CD4-positive, alpha-beta T cell (primary cell): ENCODE measurements around the gene SORBS1. TPM values are rescaled to one million over a fixed set of nuclear protein-coding genes. Genes with fewer than 3 reads are reported as not detected.

Experiments used
- ATAC-seq: fragments of 200-7000 bp; cut with Tn5 transposase; one replicate; pipeline ENCODE4 v1.10.0; 2022; ENCODE audit warnings: mild to moderate bottlenecking; ENCODE audit not compliant: poor library complexity
- CTCF ChIA-PET: fragments of 350-600 bp; sonication (Branson Sonifier 250); formaldehyde crosslinking; loops from one replicate; lab custom pipeline; 2021; ENCODE audit warnings: antibody characterized with exemption, inconsistent platforms; lab: Charles Lee
- POLR2A ChIA-PET: fragments of 350-600 bp; sonication (Branson Sonifier 250); formaldehyde crosslinking; loops from one replicate; lab custom pipeline; 2021; ENCODE audit warnings: antibody characterized with exemption, inconsistent platforms; lab: Charles Lee
- DNase-seq, 14 experiments: peaks; one replicate each; pipeline ENCODE4 v3.0.0-alpha.2; 2013 to 2020; ENCODE audit warnings: mixed read lengths in 2 of 14
- H3K27ac ChIP-seq, 2 donors: one replicate each; pipeline versions ENCODE4 v1.5.1 to v1.7.0; 2013; ENCODE audit warnings: low read length in 2 of 2, low read depth in 1 of 2, mild to moderate bottlenecking in 1 of 2
- H3K27me3 ChIP-seq, 2 experiments: 1 replicate in 1 of 2; 2 replicates in 1 of 2; pipeline versions ENCODE4 v1.6.1 to v1.7.0; 2013; ENCODE audit warnings: low read length in 2 of 2, control low read depth in 1 of 2, mild to moderate bottlenecking in 1 of 2, moderate library complexity in 1 of 2; ENCODE audit not compliant: insufficient read depth in 2 of 2, control insufficient read depth in 1 of 2
- H3K36me3 ChIP-seq: one replicate; pipeline ENCODE4 v1.6.1; 2013; ENCODE audit warnings: low read length, control low read depth; ENCODE audit not compliant: insufficient read depth
- H3K4me1 ChIP-seq: one replicate; pipeline ENCODE4 v1.6.1; 2013; ENCODE audit warnings: low read length, control low read depth; ENCODE audit not compliant: insufficient read depth
- H3K4me3 ChIP-seq: one replicate; pipeline ENCODE4 v1.5.1; 2013; ENCODE audit warnings: mild to moderate bottlenecking, low read length, moderate library complexity
- H3K9me3 ChIP-seq, 2 experiments: 1 replicate in 1 of 2; 2 replicates in 1 of 2; pipeline versions ENCODE4 v1.6.1 to v1.7.0; 2013; ENCODE audit warnings: low read length in 2 of 2, mild to moderate bottlenecking in 2 of 2, control low read depth in 1 of 2, moderate library complexity in 1 of 2; ENCODE audit not compliant: control insufficient read depth in 1 of 2, insufficient read depth in 1 of 2
- H3K27ac Mint-ChIP-seq: one replicate; pipeline ENCODE4 v1.8.0; 2020; ENCODE audit warnings: mixed read lengths
- H3K27me3 Mint-ChIP-seq: one replicate; pipeline ENCODE4 v1.8.0; 2021; ENCODE audit warnings: mixed read lengths
- H3K36me3 Mint-ChIP-seq: one replicate; pipeline ENCODE4 v1.8.0; 2021; ENCODE audit warnings: low read depth, mixed read lengths
- H3K4me1 Mint-ChIP-seq: one replicate; pipeline ENCODE4 v1.8.0; 2021; ENCODE audit warnings: low read depth, mixed read lengths
- H3K4me3 Mint-ChIP-seq: one replicate; pipeline ENCODE4 v1.8.0; 2020; ENCODE audit warnings: mild to moderate bottlenecking, mixed read lengths
- H3K9me3 Mint-ChIP-seq: one replicate; pipeline ENCODE4 v1.8.0; 2020; ENCODE audit warnings: mixed read lengths
- CTCF ChIP-seq: fragments of 200-600 bp; IDR thresholded peaks from one replicate; pipeline ENCODE4 v1.8.0; 2022; ENCODE audit warnings: antibody characterized with exemption, mild to moderate bottlenecking
- intact Hi-C, 2 experiments: fragments of 100-400 bp; cut with DNase I in 1 of 2; cut with micrococcal nuclease in 1 of 2; formaldehyde crosslinking; loops; one replicate each; pipeline versions ENCODE4 v1.15.1 to v1.9.0; 2023 to 2025; cut with DNase I, micrococcal nuclease
- total RNA-seq, 174 experiments: library from RNA in 2 of 174; stranded (reverse) in 2 of 174; gene quantifications; one replicate each; pipeline ENCODE4 v1.2.3 and lab custom pipeline; 2021 to 2026

The SORBS1 gene
- total RNA-seq, 2 experiments from 2014 or later, result 1.4 to 1.8 TPM

GRCh38 chr10:95547791-95548435, 13.3 kb downstream of the SORBS1 start:
- Mint-ChIP-seq H3K36me3 (no peaks in the 10 kb centered on the region), H3K4me3 (no peak overlapping the region), H3K27me3 (peaks cover 22% of the 10 kb centered on the region), H3K4me1 (no peaks in the 10 kb centered on the region), H3K27ac (no peak overlapping the region), H3K9me3 (peaks cover 2% of the 10 kb centered on the region)
- DNase-seq (no peak), ATAC-seq (no peak)
- Histone ChIP-seq H3K27me3 (peaks cover 0 to 4% of the 10 kb centered on the region in 2 experiments), H3K4me1 (no peaks in the 10 kb centered on the region), H3K9me3 (no peaks in the 10 kb centered on the region), H3K27ac (no peak overlapping the region), H3K36me3 (no peaks in the 10 kb centered on the region), H3K4me3 (no peak overlapping the region)
- intact Hi-C loops, result no loop called here
- CTCF ChIA-PET, result no interaction called here
- POLR2A ChIA-PET, result interaction anchor here (0.6 kb wide), 1 partner anchor 1297 kb away, joined by 3 read pairs; no protein-coding TSS in a partner anchor
- TF ChIP-seq CTCF, result no peak

- Histone ChIP-seq H3K9me3 (no peaks in the 10 kb centered on the region), H3K27me3 (peaks cover 0 to 4% of the 10 kb centered on the region in 2 experiments), H3K4me3 (no peak overlapping the region), H3K36me3 (no peaks in the 10 kb centered on the region), H3K4me1 (no peaks in the 10 kb centered on the region), H3K27ac (no peak overlapping the region)
- no peaks in the 10 kb centered on the region for H3K4me1 Mint-ChIP-seq
- ATAC-seq (no peak), DNase-seq (no peak)
- H3K27ac Mint-ChIP-seq, result no peak overlapping the region
- CTCF ChIA-PET, result no interaction called here
- intact Hi-C loops, result no loop called here
- TF ChIP-seq CTCF, result no peak
- POLR2A ChIA-PET, result interaction anchor here (0.6 kb wide), 1 partner anchor 1298 kb away, joined by 3 read pairs; no protein-coding TSS in a partner anchor
- H3K4me3 Mint-ChIP-seq, result no peak overlapping the region
- no peaks in the 10 kb centered on the region for H3K9me3 Mint-ChIP-seq
- no peaks in the 10 kb centered on the region for H3K36me3 Mint-ChIP-seq
- peaks cover 22% of the 10 kb centered on the region for H3K27me3 Mint-ChIP-seq
Observed at GRCh38 chr10:95547197-95547596, 14.0 kb downstream of the SORBS1 start.

GRCh38 chr10:95545981-95546380, 15.2 kb downstream of the SORBS1 start:
- H3K9me3 Mint-ChIP-seq, result no peaks in the 10 kb centered on the region
- H3K4me1 Mint-ChIP-seq, result no peaks in the 10 kb centered on the region
- no peak for TF ChIP-seq CTCF
- H3K4me3 ChIP-seq, result no peak overlapping the region
- H3K27me3 Mint-ChIP-seq, result peaks cover 22% of the 10 kb centered on the region
- no peaks in the 10 kb centered on the region for H3K9me3 ChIP-seq
- ChIA-PET POLR2A (no interaction called here), CTCF (no interaction called here)
- ATAC-seq, result no peak
- no peaks in the 10 kb centered on the region for H3K36me3 ChIP-seq
- H3K36me3 Mint-ChIP-seq, result no peaks in the 10 kb centered on the region
- H3K27me3 ChIP-seq, result peaks cover 0 to 4% of the 10 kb centered on the region in 2 experiments
- intact Hi-C loops, result no loop called here
- H3K4me3 Mint-ChIP-seq, result no peak overlapping the region
- DNase-seq, result no peak
- H3K4me1 ChIP-seq, result no peaks in the 10 kb centered on the region
- H3K27ac ChIP-seq, result no peak overlapping the region
- H3K27ac Mint-ChIP-seq, result no peak overlapping the region
